Neural cell (in vitro differentiated cells): Measurements from ENCODE around the gene LNX1. TPM values are rescaled to one million over a fixed set of nuclear protein-coding genes. Genes with fewer than 3 reads are reported as not detected.

Source experiments
- H2AFZ ChIP-seq: fragments of 200-600, 300-800 bp; sonication (generic), shearing (Covaris generic); 2 replicates; pipeline ENCODE4 v1.6.0; 2014; ENCODE audit warnings: low read depth, mild to moderate bottlenecking, antibody characterized with exemption, low read length, moderate library complexity
- H3F3A ChIP-seq: fragments of 200-600 bp; shearing (Covaris generic); 2 replicates; pipeline ENCODE4 v1.6.1; 2016; ENCODE audit warnings: mild to moderate bottlenecking, moderate library complexity, mixed read lengths, antibody characterized with exemption, low read length; ENCODE audit not compliant: insufficient read depth, poor library complexity, severe bottlenecking
- H3K27ac ChIP-seq: fragments of 200-600, 300-800 bp; sonication (generic), shearing (Covaris generic); 2 replicates; pipeline ENCODE4 v1.5.1; 2014; ENCODE audit warnings: mild to moderate bottlenecking, low read length, moderate library complexity
- H3K27me3 ChIP-seq: fragments of 300-800, 200-600 bp; sonication (generic), shearing (Covaris generic); 2 replicates; pipeline ENCODE4 v1.6.0; 2014; ENCODE audit warnings: mild to moderate bottlenecking, low read depth, low read length, moderate library complexity; ENCODE audit not compliant: insufficient read depth
- H3K36me3 ChIP-seq: fragments of 300-800, 200-600 bp; sonication (generic), shearing (Covaris generic); 2 replicates; pipeline ENCODE4 v1.5.1; 2014; ENCODE audit warnings: mild to moderate bottlenecking, antibody characterized with exemption, low read length, moderate library complexity; ENCODE audit not compliant: insufficient read depth
- H3K4me2 ChIP-seq: fragments of 300-800, 200-600 bp; sonication (generic), shearing (Covaris generic); 2 replicates; pipeline ENCODE4 v1.6.0; 2014; ENCODE audit warnings: mild to moderate bottlenecking, low read length
- H3K4me3 ChIP-seq: fragments of 300-800, 200-600 bp; sonication (generic), shearing (Covaris generic); 2 replicates; pipeline ENCODE4 v1.5.1; 2014; ENCODE audit warnings: mild to moderate bottlenecking, low read length, moderate library complexity
- H3K79me2 ChIP-seq: fragments of 200-600 bp; shearing (Covaris generic); replicated peaks from 2 replicates; pipeline ENCODE4 v1.6.0; 2014; ENCODE audit warnings: mild to moderate bottlenecking, low read length, moderate library complexity; ENCODE audit not compliant: insufficient read depth
- H3K9ac ChIP-seq: fragments of 300-800, 200-600 bp; sonication (generic), shearing (Covaris generic); 2 replicates; pipeline ENCODE4 v1.6.1; 2016; ENCODE audit warnings: mild to moderate bottlenecking, low read length, mixed read lengths
- H3K9me2 ChIP-seq: fragments of 200-600 bp; shearing (Covaris generic); 2 replicates; pipeline ENCODE4 v1.6.1; 2016; ENCODE audit warnings: mild to moderate bottlenecking, low read length, mixed read lengths; ENCODE audit not compliant: insufficient read depth
- H3K9me3 ChIP-seq: fragments of 200-600, 300-800 bp; sonication (generic), shearing (Covaris generic); 2 replicates; pipeline ENCODE4 v1.6.1; 2016; ENCODE audit warnings: mild to moderate bottlenecking, mixed run types, low read length, moderate library complexity, mixed read lengths
- H4K20me1 ChIP-seq: fragments of 200-600 bp; shearing (Covaris generic); 2 replicates; pipeline ENCODE4 v1.6.1; 2016; ENCODE audit warnings: mild to moderate bottlenecking, mixed run types; ENCODE audit not compliant: insufficient read depth
- CTCF ChIP-seq: fragments of 450-650 bp; IDR thresholded peaks from 2 replicates; pipeline ENCODE4 v1.5.1; 2014; ENCODE audit warnings: antibody characterized with exemption, mild to moderate bottlenecking, moderate library complexity; ENCODE audit not compliant: poor library complexity, severe bottlenecking
- EP300 ChIP-seq: fragments of 450-650 bp; conservative IDR thresholded peaks from 2 replicates; pipeline ENCODE4 v1.6.1; 2014; ENCODE audit warnings: antibody characterized with exemption, mild to moderate bottlenecking, moderate library complexity; ENCODE audit not compliant: poor library complexity, severe bottlenecking
- EZH2 ChIP-seq: fragments of 200-600, 300-800 bp; shearing (Covaris generic), sonication (generic); IDR thresholded peaks from 2 replicates; pipeline ENCODE4 v1.6.1; 2014; ENCODE audit warnings: antibody characterized with exemption, low read length, borderline replicate concordance, mild to moderate bottlenecking; ENCODE audit not compliant: insufficient read depth, poor library complexity, severe bottlenecking
- MXI1 ChIP-seq: fragments of 450-650 bp; conservative IDR thresholded peaks from 2 replicates; pipeline ENCODE4 v1.6.1; 2014; ENCODE audit warnings: antibody characterized with exemption, mild to moderate bottlenecking; ENCODE audit not compliant: poor library complexity, severe bottlenecking
- POLR2AphosphoS5 ChIP-seq: IDR thresholded peaks from 2 replicates; pipeline ENCODE4 v1.6.1; 2012
- RAD21 ChIP-seq: fragments of 450-650 bp; conservative IDR thresholded peaks from 2 replicates; pipeline ENCODE4 v1.6.1; 2014; ENCODE audit warnings: antibody characterized with exemption, mild to moderate bottlenecking, moderate library complexity
- REST ChIP-seq: IDR thresholded peaks from 2 replicates; pipeline ENCODE4 v1.6.1; 2012; ENCODE audit warnings: borderline replicate concordance
- SMC3 ChIP-seq: fragments of 450-650 bp; conservative IDR thresholded peaks from 2 replicates; pipeline ENCODE4 v1.6.1; 2014; ENCODE audit warnings: antibody characterized with exemption, mild to moderate bottlenecking, moderate library complexity; ENCODE audit not compliant: poor library complexity
- TAF1 ChIP-seq: IDR thresholded peaks from 2 replicates; pipeline ENCODE4 v1.6.1; 2012; ENCODE audit warnings: low read depth
- polyA plus RNA-seq: library from polyadenylated mRNA; depleted of rRNA; stranded (reverse); fragments of >200 nt; gene quantifications from 2 replicates; pipeline ENCODE4 v1.2.3, GENCODE V29; 2014

Gene LNX1
- polyA plus RNA-seq, 1 donor from 2014 or later = 3.4 TPM

GRCh38 chr4:53481586-53481985, 109.7 kb downstream of the LNX1 start:
- H4K20me1 ChIP-seq = no peaks in the 10 kb centered on the region
- no peaks in the 10 kb centered on the region for H3F3A ChIP-seq
- H3K36me3 ChIP-seq = no peaks in the 10 kb centered on the region
- H3K9me3 ChIP-seq = no peaks in the 10 kb centered on the region
- TF ChIP-seq CTCF = no peak
- H3K9me2 ChIP-seq = no peaks in the 10 kb centered on the region
- H3K27ac ChIP-seq = no peak overlapping the region
- no peaks in the 10 kb centered on the region for H3K27me3 ChIP-seq
- no peak overlapping the region for H3K4me2 ChIP-seq
- H2AFZ ChIP-seq = no peak overlapping the region
- H3K4me3 ChIP-seq = no peak overlapping the region
- H3K79me2 ChIP-seq = no peaks in the 10 kb centered on the region
- H3K9ac ChIP-seq = no peak overlapping the region

GRCh38 chr4:53480909-53481308, 110.4 kb downstream of the LNX1 start:
- H4K20me1 ChIP-seq = no peaks in the 10 kb centered on the region
- H3K79me2 ChIP-seq = no peaks in the 10 kb centered on the region
- no peak overlapping the region for H3K9ac ChIP-seq
- H2AFZ ChIP-seq = no peak overlapping the region
- no peak for TF ChIP-seq SMC3
- no peak for TF ChIP-seq POLR2AphosphoS5
- no peak for TF ChIP-seq CTCF
- no peak for TF ChIP-seq REST
- TF ChIP-seq MXI1 = no peak
- no peak for TF ChIP-seq TAF1
- TF ChIP-seq RAD21 = no peak
- TF ChIP-seq EP300 = no peak
- TF ChIP-seq EZH2 = no peak
- no peak overlapping the region for H3K27ac ChIP-seq
- H3K9me2 ChIP-seq = no peaks in the 10 kb centered on the region
- no peaks in the 10 kb centered on the region for H3K9me3 ChIP-seq
- H3K36me3 ChIP-seq = no peaks in the 10 kb centered on the region
- H3K4me3 ChIP-seq = no peak overlapping the region
- no peaks in the 10 kb centered on the region for H3K27me3 ChIP-seq
- no peak overlapping the region for H3K4me2 ChIP-seq
- H3F3A ChIP-seq = no peaks in the 10 kb centered on the region
